GM19438 (cell line): ENCODE data around the gene TET1.
"Not testable (repeated sequence)": the region's sequence is repeated elsewhere in the genome, so short reads cannot be mapped to it uniquely, and the experiment has no call there.

ENCODE experiments used
- ATAC-seq: cut with Tn5 transposase; IDR thresholded peaks from one replicate; pipeline ENCODE4 v1.9.1; 2021; ENCODE audit warnings: low read depth; ENCODE audit not compliant: unreplicated experiment

Gene TET1

GRCh38 chr10:68604441-68604840 lies 44.3 kb downstream of the TET1 start:
- ATAC-seq, result no peak

DNA sequence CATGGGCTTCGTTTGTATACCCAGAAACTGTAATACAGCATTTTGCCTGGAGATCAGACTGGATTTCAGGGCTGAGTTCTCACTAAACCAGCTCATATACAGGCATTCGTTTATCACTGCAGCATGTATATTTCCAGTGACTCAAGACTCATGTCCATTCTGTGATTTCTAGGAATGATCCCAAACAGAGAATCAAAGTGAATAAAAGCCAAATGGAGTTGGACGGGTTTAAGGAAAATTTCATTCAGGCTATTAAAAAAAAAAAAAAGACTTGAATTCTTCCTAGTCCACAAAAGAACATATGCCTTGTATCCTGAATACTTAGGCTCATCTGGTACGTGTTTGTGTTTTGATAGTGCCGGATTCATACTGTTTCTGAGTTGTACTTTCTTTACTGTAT lies 46.8 kb downstream of the TET1 start:
- ATAC-seq, result no peak

- not testable (repeated sequence) for ATAC-seq
Measured at GRCh38 chr10:68610023-68610422, 49.9 kb downstream of the TET1 start.

GRCh38 chr10:68611227-68611626 lies 51.1 kb downstream of the TET1 start:
- no peak for ATAC-seq

DNA sequence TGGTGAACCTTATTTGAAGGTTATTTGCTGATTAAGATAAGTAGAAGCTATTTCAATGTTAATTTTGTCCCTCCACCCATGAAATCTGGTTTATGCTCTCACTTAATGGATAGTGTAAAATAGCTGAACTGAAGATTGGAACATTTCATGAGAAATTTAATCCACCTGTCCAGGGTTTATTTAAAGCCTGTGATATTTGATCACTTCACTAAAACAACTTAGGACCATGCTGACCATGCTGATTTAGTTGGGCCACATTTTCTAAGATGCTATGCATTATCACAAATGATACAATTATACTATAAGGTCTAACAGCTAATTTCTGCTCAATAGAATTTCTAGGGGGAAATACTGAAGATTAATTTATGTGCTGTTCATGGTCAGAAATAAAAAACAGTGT lies 53.8 kb downstream of the TET1 start:
- not testable (repeated sequence) for ATAC-seq

- not testable (repeated sequence) for ATAC-seq
Measured at GRCh38 chr10:68617691-68618090, 57.6 kb downstream of the TET1 start.

- no peak for ATAC-seq
Measured at GRCh38 chr10:68618234-68618633, 58.1 kb downstream of the TET1 start.

DNA sequence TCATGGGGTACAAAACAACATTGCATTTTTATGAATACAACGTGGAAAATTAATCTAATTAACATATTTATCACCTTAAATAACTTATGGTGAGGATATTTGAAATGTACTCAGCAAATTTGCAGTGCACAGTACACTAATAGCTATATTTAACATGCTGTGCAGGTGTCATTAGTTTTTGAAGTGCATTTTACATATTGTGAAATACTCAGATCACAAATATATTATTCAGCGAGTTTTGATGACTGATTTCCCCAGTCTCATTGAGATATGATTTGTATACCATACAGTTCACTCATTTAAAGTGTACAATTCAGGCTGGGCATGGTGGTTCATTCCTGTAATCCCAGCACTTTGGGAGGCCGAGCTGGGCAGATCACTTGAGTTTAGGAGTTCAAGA lies 59.5 kb downstream of the TET1 start:
- ATAC-seq, result no peak

DNA sequence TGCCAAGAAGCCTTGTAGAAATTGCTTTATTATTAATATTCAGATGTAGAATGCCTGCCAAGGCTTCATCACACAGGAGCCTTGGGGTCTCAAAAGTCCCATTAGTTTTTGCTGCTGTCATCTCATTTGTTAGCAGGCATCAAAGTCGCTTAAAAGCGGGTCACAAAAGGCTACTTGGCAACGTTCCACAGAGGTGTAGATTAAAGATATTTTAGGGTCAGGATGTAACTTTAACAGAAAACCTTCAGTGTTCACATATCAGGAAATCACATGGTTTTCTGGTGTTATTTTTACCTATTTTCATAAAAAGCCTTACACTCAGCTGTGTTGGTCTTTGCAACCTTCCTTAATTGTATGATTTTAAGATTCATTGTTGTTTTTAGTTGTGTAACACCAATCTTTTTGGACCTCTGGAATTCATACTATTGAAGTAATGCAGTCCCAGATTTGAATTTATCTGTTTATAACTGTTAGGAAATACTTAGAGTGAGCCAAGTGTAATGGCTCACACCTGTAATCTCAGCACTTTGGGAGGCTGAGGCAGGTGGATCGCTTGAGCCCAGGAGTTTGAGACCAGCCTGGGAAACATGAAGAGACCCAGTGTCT lies 65.3 kb downstream of the TET1 start:
- ATAC-seq, result no peak

DNA sequence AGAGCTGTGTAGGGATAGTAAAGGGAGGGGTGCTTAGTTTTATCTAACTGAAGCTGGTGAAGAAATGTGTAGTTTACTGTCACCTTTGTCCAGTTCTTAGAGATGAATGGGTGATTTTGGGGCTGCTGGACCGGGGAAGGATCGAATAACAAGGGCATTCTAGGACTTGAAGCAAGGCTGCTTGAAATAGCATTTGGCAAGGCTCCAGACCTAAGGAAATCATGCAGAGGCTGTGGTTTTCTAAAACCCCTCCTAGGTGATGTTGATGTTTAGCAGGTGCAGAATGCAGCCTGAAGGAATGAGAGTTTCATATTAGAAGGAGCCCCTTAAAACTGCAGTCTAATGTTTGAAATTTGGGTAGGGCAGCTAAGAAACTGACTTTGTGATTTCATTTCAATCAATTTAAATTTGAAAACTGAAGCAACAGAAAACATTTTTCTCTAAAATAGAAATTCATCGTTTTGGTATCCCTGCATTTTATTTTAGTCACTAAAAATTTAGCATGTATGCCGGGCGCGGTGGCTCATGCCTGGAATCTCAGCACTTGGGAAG lies 68.5 kb downstream of the TET1 start:
- ATAC-seq, result no peak

DNA sequence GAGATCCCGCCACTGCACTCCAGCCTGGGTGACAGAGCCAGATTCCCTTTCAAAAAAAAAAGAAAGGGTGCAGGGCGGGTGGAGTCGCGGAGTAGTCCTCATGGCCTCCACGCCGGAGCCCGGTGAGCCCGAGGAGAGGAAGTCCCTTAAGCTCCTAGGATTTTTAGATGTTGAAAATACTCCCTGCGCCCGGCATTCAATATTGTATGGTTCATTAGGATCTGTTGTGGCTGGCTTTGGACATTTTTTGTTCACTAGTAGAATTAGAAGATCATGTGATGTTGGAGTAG lies 72.1 kb downstream of the TET1 start:
- ATAC-seq, result not testable (repeated sequence)

- no peak for ATAC-seq
Measured at GRCh38 chr10:68633281-68633680, 73.1 kb downstream of the TET1 start.

GRCh38 chr10:68633816-68634466 lies 73.8 kb downstream of the TET1 start:
- no peak for ATAC-seq

DNA sequence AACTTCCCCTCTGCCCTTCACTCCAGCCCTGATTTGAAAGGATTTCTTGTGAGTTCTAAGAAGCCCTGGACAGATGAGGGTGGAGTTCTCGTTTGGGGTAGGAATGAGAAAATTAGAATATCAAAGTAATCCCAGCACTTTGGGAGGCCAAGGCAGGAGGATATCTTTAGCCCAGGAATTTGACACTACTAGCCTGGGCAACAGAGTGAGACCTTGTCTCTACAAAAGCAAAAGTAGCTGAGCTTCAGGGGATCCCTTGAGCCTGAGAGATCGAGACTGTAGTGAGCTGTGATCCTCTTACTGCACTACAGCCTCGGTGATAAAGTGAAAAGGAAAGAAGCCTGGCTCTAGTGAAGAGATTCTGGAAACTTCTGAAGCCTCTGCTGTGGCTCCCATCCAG lies 76.2 kb downstream of the TET1 start:
- ATAC-seq, result no peak

DNA sequence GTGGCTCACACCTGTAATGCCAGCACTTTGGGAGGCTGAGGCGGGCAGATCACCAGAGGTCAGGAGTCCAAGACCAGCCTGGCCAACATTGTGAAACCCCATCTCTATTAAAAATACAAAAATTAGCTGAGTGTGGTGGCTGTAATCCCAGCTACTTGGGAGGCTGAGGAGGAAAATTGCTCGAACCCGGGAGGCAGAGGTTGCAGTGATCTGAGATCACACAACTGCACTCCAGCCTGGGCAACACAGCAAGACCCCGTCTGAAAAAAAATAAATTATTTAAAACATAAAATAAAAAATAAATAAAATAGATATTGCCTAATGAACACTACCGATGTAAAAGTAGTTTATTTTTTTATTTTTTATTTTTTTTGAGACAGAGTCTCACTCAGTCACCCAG lies 83.4 kb downstream of the TET1 start:
- ATAC-seq, result not testable (repeated sequence)

- ATAC-seq, result no peak
Measured at GRCh38 chr10:68647672-68648341, 87.7 kb downstream of the TET1 start.

- ATAC-seq, result no peak
Measured at GRCh38 chr10:68655620-68656126, 95.5 kb downstream of the TET1 start.

DNA sequence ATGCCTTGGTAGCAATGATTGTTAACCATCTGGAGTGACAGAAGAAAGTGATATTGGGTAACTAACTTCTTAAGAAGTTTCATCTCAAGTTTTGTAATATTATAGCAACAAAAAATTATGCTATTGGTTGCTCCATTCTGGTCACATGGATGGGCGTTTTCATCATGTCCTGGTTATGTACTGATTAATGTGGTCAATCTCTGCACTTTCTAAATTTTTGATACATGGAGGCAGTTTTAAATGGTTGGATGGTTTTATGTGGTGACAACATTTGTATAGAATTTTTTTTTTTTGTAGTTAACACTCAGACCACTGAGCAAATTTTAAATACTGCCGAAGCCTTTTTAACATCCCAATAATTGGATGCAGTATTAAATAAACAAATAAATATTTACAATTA lies 105.7 kb downstream of the TET1 start:
- ATAC-seq, result no peak

DNA sequence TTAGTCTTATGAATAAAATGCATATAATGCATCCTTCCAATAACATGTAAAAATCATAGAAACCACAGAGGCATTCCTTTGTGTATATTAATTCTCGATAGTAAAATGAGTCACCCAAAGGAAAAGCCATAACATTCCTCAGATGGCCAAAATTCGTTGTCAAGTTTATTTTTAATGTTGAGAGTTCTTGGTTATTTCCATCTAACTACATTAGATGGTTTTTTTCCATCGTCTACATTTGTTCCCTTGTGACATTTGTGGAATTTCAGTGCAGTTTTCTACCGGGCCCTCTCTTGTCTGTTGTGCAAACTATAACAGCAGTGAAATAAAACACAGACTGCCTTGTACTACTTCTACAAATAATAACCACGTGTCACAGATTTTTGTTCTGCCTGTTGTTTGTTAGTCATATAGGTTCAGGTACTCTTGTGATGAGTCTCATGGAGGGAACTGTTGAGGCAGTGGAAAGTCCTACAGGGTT lies 106.2 kb downstream of the TET1 start:
- no peak for ATAC-seq

DNA sequence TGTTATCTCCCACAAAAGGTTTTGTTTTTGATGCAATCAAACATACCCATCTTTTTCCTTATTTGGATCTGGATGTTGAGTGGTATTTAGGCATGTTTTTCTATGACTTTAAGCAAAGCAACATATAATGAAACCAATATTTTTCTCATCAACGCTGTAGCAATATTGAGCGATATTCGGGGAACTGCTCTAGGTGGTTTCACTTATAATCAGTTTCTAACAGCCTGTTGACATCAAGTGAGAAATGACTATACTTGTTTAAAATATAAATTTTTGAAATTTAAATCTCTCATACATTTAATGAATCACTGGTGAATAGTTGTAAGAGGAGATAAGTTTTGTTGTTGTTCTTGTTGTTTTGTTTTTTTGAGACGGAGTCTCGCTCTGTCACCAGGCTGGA lies 108.1 kb downstream of the TET1 start:
- no peak for ATAC-seq

DNA sequence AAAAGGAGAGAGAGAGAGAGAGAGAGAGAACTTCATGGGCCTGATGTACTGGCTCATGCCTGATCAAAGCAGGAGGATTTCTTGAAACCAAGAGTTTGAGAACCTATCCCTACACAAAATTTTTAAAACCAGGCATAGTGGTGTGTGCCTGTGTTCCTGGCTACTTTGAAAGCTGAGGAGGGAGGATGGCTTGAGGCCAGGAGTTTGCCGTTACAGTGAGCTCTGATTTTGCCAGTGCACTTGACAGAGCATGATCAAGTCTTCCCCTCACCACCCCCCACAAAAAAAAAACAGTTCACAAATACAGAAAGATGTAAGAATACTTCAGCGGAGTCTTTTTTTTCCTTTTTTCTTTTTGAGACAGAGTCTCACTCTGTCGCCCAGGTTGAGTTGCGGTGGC lies 108.8 kb downstream of the TET1 start:
- ATAC-seq, result no peak

GRCh38 chr10:68684413-68684812 lies 124.3 kb downstream of the TET1 start:
- ATAC-seq, result peak; percentile 75
